Omental fat pad (tissue), 4 donors: Measurements from ENCODE around the gene CDC6. TPM values are rescaled to one million over a fixed set of nuclear protein-coding genes. Genes with fewer than 3 reads are reported as not detected.

Experiments
- ATAC-seq: fragments of 150-250 bp; one replicate; pipeline ENCODE4 v1.9.1; 2016; ENCODE audit warnings: mild to moderate bottlenecking, moderate library complexity; ENCODE audit not compliant: low FRiP score
- DNase-seq: peaks from one replicate; pipeline ENCODE4 v3.0.0-alpha.2; 2019; ENCODE audit warnings: low spot score
- CTCF ChIP-seq, 3 donors: fragments of 450-650 bp; IDR thresholded peaks; one replicate each; pipeline ENCODE4 v1.5.1; 2016 to 2017; ENCODE audit warnings: antibody characterized with exemption in 3 of 3, mild to moderate bottlenecking in 3 of 3, moderate library complexity in 2 of 3
- total RNA-seq, 4 donors: library from RNA; depleted of rRNA; stranded (reverse); fragments of >200 nt; gene quantifications; one replicate each; pipeline ENCODE4 v1.1.0, GENCODE V29; 2016

Gene CDC6
- total RNA-seq, 4 donors from 2014 or later: 0.56 to 4.3 (median 1.7) TPM

GRCh38 chr17:40306395-40306794 lies 18.7 kb downstream of the CDC6 start:
- no peak for TF ChIP-seq CTCF (IDR thresholded peaks at IDR 0.05)
- ATAC-seq (no peak), DNase-seq (no peak)

GRCh38 chr17:40307001-40307730 lies 19.5 kb downstream of the CDC6 start:
- TF ChIP-seq CTCF (IDR thresholded peaks at IDR 0.05): no peak
- ATAC-seq: peak; percentile 50
- no peak for DNase-seq

- DNase-seq (no peak), ATAC-seq (no peak)
- no peak for TF ChIP-seq CTCF (IDR thresholded peaks at IDR 0.05)
These were observed 20.1 kb downstream of the CDC6 start for GRCh38 chr17:40307740-40308239.

- TF ChIP-seq CTCF (IDR thresholded peaks at IDR 0.05): no peak
- ATAC-seq (peak; percentile 28), DNase-seq (no peak)
These were observed 21.6 kb downstream of the CDC6 start, which contains the start of gene RARA for GRCh38 chr17:40309031-40309948. Gene RARA, plus strand, starts transcription at chr17:40309180. Its CDS starts 22,039 bp downstream, at chr17:40331219.

- TF ChIP-seq CTCF (IDR thresholded peaks at IDR 0.05): no peak
- DNase-seq: no peak
- ATAC-seq: no peak
These were observed 22.4 kb downstream of the CDC6 start for GRCh38 chr17:40309949-40310510.

GRCh38 chr17:40310882-40311391 lies 23.3 kb downstream of the CDC6 start:
- TF ChIP-seq CTCF (IDR thresholded peaks at IDR 0.05): no peak
- DNase-seq (no peak), ATAC-seq (no peak)
